ENCODE results near the gene MTCH2. TPM values are rescaled to one million over a fixed set of nuclear protein-coding genes. Genes with fewer than 3 reads are reported as not detected.

Gene MTCH2
- total RNA-seq, 2 experiments from 2014 or later, result 11.8 to 12.7 TPM

DNA sequence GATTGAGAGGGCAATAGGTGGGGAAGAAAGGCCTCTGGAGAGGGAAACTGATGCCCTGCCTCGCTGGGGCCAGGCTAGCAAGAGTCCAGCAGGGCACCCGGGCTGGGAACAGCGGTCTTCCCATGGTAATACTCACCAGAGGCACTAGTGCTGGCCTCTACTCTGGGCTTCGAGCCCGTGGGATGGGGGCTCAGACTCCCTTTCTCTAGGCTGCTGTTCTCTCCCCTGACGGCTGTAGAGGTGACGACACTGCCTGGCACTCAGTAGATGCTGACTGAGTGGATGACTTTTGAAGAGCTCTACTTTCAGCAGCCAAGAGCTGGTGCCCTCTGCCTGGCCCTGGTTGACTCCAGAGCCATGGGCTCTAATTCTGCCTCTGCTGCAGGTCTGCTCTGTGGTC, 47.3 kb downstream of the MTCH2 start:
- Histone ChIP-seq H3K36me3 (ENCODE audit: insufficient read depth, low read length) (no peaks in the 10 kb centered on the region), H3K27ac (ENCODE audit: low read depth in 1 of 2, low read length in 2 of 2) (no peak overlapping the region), H3K27me3 (ENCODE audit: control insufficient read depth in 1 of 2, insufficient read depth in 2 of 2, low read length in 2 of 2) (peaks cover 25 to 41% of the 10 kb centered on the region in 2 experiments), H3K4me1 (ENCODE audit: insufficient read depth, low read length) (peaks cover 12% of the 10 kb centered on the region), H3K4me3 (ENCODE audit: low read length) (no peak overlapping the region), H3K9me3 (ENCODE audit: control insufficient read depth in 1 of 2, insufficient read depth in 1 of 2, low read length in 2 of 2) (peaks cover 0 to 14% of the 10 kb centered on the region in 2 experiments)
- H3K4me1 Mint-ChIP-seq (ENCODE audit: low read depth), result no peaks in the 10 kb centered on the region
- no peaks in the 10 kb centered on the region for H3K36me3 Mint-ChIP-seq (ENCODE audit: low read depth)
- POLR2A ChIA-PET, result no interaction called here
- intact Hi-C loops (cut with DNase I, micrococcal nuclease), result no loop called here
- H3K27ac Mint-ChIP-seq, result no peak overlapping the region
- ATAC-seq (ENCODE audit: poor library complexity) (no peak), DNase-seq (no peak)
- no peak overlapping the region for H3K4me3 Mint-ChIP-seq
- TF ChIP-seq, protein P1, sequence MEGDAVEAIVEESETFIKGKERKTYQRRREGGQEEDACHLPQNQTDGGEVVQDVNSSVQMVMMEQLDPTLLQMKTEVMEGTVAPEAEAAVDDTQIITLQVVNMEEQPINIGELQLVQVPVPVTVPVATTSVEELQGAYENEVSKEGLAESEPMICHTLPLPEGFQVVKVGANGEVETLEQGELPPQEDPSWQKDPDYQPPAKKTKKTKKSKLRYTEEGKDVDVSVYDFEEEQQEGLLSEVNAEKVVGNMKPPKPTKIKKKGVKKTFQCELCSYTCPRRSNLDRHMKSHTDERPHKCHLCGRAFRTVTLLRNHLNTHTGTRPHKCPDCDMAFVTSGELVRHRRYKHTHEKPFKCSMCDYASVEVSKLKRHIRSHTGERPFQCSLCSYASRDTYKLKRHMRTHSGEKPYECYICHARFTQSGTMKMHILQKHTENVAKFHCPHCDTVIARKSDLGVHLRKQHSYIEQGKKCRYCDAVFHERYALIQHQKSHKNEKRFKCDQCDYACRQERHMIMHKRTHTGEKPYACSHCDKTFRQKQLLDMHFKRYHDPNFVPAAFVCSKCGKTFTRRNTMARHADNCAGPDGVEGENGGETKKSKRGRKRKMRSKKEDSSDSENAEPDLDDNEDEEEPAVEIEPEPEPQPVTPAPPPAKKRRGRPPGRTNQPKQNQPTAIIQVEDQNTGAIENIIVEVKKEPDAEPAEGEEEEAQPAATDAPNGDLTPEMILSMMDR (IDR thresholded peaks at IDR 0.05), result no peak
- no peaks in the 10 kb centered on the region for H3K9me3 Mint-ChIP-seq
- CTCF ChIA-PET, result no interaction called here
- H3K27me3 Mint-ChIP-seq, result peaks cover 44% of the 10 kb centered on the region

DNA sequence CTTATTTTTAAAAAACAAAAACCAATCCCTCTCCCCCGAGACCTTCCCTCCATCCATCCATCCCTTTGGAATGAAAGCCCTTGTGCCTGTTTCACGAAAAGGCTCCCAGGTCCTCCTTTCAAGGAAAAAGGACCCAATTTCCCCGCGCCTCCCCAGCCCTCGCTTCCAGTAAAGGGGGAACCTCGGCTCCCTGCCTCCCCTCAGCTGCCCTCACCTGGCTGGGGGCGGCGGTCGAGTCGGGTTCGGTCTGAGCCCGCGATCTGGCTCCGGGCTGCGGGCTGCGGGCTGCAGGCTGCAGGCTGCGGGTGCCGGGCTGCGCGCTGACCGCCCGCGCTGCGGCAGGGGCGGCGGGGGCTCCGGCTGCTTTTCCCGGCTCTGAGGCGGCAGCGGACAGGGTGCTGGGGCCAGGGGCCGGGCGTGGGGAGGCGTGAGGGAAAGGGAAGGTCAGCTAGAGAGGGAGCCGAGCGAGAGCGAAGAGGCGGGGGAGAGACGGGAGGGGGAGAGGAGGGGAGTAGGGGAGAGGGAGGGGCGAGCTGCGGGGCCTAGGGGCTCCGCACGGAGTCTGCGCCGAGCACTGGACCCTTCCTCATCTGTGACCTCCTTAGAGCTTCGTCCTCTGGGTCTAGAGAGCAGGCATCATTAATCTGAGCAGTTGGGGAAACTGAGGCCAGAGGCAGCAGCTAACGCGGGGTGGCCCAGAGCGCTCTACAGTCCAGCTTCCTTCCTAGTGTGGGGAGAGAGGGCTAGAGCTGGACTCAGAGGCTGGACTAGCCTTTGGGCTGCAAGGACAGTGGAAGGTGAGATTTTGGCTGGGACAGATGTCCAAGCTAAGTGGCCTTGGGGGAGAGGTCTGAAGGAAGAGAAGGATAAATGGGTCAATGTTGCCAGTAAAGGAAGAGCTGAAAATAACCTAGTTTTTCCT, 48.2 kb downstream of the MTCH2 start, which contains the start of gene C1QTNF4:
C1QTNF4 (minus strand) TSS at position 478 of the 922 bp plus-strand sequence. CDS start 3,601 bp downstream, outside the sequence.
- H3K4me3 Mint-ChIP-seq, result no peak within 1 kb of the TSS

DNA sequence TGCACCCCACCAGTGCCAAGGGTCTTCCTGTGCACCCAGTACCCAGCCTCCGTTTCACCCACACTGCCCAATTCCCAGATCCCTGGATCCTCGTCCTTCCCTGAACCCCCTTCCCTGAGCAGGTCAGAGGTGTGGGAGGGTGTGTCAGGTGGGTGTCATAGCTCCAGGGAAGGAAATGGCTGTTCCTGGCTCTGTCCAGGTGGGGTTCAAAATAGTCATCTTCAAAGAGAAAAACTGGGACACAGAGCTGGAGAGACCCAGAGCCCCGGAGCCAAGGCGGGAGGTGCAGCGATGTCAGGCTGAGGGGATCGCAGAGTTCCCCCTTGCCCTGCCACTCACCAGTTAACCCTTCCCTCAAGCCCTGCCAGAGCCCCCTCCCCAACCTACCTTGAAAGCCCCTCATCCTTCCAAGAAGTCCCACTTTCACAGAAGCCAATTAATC, 48.8 kb downstream of the MTCH2 start:
- TF ChIP-seq, protein P1 (IDR thresholded peaks at IDR 0.05), result no peak
- H3K36me3 Mint-ChIP-seq (ENCODE audit: low read depth), result no peaks in the 10 kb centered on the region
- intact Hi-C loops (cut with DNase I, micrococcal nuclease), result no loop called here

More for the DNA sequence above, 48.2 kb downstream of the MTCH2 start, which contains the start of gene C1QTNF4:
- CTCF ChIA-PET, result no interaction called here
- peaks cover 12% of the 10 kb centered on the region for H3K4me1 ChIP-seq (ENCODE audit: insufficient read depth, low read length)
- H3K27me3 ChIP-seq (ENCODE audit: control insufficient read depth in 1 of 2, insufficient read depth in 2 of 2, low read length in 2 of 2), result peaks cover 25 to 41% of the 10 kb centered on the region in 2 experiments
- no peak for DNase-seq
- Mint-ChIP-seq H3K36me3 (ENCODE audit: low read depth) (no peaks in the 10 kb centered on the region), H3K9me3 (no peaks in the 10 kb centered on the region), H3K27me3 (peaks cover 41% of the 10 kb centered on the region), H3K4me1 (ENCODE audit: low read depth) (no peaks in the 10 kb centered on the region), H3K27ac (no peak within 1 kb of the TSS)
- no peak within 1 kb of the TSS for H3K4me3 ChIP-seq (ENCODE audit: low read length)
- POLR2A ChIA-PET, result no interaction called here
- H3K27ac ChIP-seq (ENCODE audit: low read depth in 1 of 2, low read length in 2 of 2), result no peak within 1 kb of the TSS
- TF ChIP-seq, protein P1 (IDR thresholded peaks at IDR 0.05), result no peak
- H3K9me3 ChIP-seq (ENCODE audit: control insufficient read depth in 1 of 2, insufficient read depth in 1 of 2, low read length in 2 of 2), result peaks cover 0 to 14% of the 10 kb centered on the region in 2 experiments
- ATAC-seq (ENCODE audit: poor library complexity), result no peak
- H3K36me3 ChIP-seq (ENCODE audit: insufficient read depth, low read length), result no peaks in the 10 kb centered on the region
- intact Hi-C loops (cut with DNase I, micrococcal nuclease), result no loop called here

More for the DNA sequence above, 48.8 kb downstream of the MTCH2 start:
- Histone ChIP-seq H3K27ac (ENCODE audit: low read depth in 1 of 2, low read length in 2 of 2) (no peak overlapping the region), H3K9me3 (ENCODE audit: control insufficient read depth in 1 of 2, insufficient read depth in 1 of 2, low read length in 2 of 2) (peaks cover 0 to 14% of the 10 kb centered on the region in 2 experiments), H3K4me3 (ENCODE audit: low read length) (no peak overlapping the region), H3K36me3 (ENCODE audit: insufficient read depth, low read length) (no peaks in the 10 kb centered on the region), H3K27me3 (ENCODE audit: control insufficient read depth in 1 of 2, insufficient read depth in 2 of 2, low read length in 2 of 2) (peaks cover 25 to 41% of the 10 kb centered on the region in 2 experiments), H3K4me1 (ENCODE audit: insufficient read depth, low read length) (peaks cover 12% of the 10 kb centered on the region)
- Mint-ChIP-seq H3K4me3 (no peak overlapping the region), H3K9me3 (no peaks in the 10 kb centered on the region), H3K27me3 (peaks cover 37% of the 10 kb centered on the region), H3K27ac (no peak overlapping the region), H3K4me1 (ENCODE audit: low read depth) (no peaks in the 10 kb centered on the region)
- DNase-seq, result no peak
- POLR2A ChIA-PET, result no interaction called here
- no peak for ATAC-seq (ENCODE audit: poor library complexity)
- CTCF ChIA-PET, result no interaction called here

Data from CD4-positive, alpha-beta T cell (primary cell).